Measurements from ENCODE around the gene TK2. TPM values are rescaled to one million over a fixed set of nuclear protein-coding genes. Genes with fewer than 3 reads are reported as not detected.
"Not testable (repeated sequence)": the region's sequence is repeated elsewhere in the genome, so short reads cannot be mapped to it uniquely, and the experiment has no call there.

TK2 gene
- total and polyA plus RNA-seq, 7 experiments from 2014 or later, result 3.5 to 19.8 (median 6.4) TPM

- Histone ChIP-seq H3K27me3 (ENCODE audit: control insufficient read depth in 2 of 2, insufficient read depth in 2 of 2, low read length in 2 of 2) (no peaks in the 10 kb centered on the region), H3K4me3 (ENCODE audit: low read length) (no peak overlapping the region), H3K27ac (ENCODE audit: low read depth, low read length) (no peak overlapping the region), H3K9me3 (ENCODE audit: control insufficient read depth in 2 of 3, low read length in 3 of 3) (no peaks in the 10 kb centered on the region), H3K36me3 (ENCODE audit: control insufficient read depth in 2 of 3, insufficient read depth in 3 of 3, low read length in 3 of 3) (no peaks in the 10 kb centered on the region), H3K4me1 (ENCODE audit: control insufficient read depth in 2 of 2, insufficient read depth in 2 of 2, low read length in 2 of 2) (peaks cover 62 to 68% of the 10 kb centered on the region in 2 donors)
- ATAC-seq, result no peak
- CTCF ChIA-PET, result interaction anchor here (0.5 to 1.1 kb wide), 2 partner anchors 35 to 91 kb away, joined by 3 to 4 read pairs; partner anchors contain the start of gene CKLF
- peaks cover 0 to 4% (median 0%) of the 10 kb centered on the region in 5 donors for H3K27me3 Mint-ChIP-seq
- intact Hi-C loops (cut with micrococcal nuclease), result loop anchor here (1.0 to 2.0 kb wide), 5 partner anchors 32 to 87 kb away; partner anchors contain the start of genes CKLF (in 1 of the 2) and CMTM3 (in 1 of the 2)
- H3K36me3 Mint-ChIP-seq, result peaks cover 0 to 12% (median 0%) of the 10 kb centered on the region in 5 donors
- POLR2A ChIA-PET, result interaction anchor here (0.9 to 1.3 kb wide), 3 partner anchors 9 to 34 kb away, joined by 4 to 7 read pairs (median 4); partner anchors contain the start of gene CKLF
- peak overlapping the region in 8 of 9 donors; percentile 82 to 99 (median 89) for H3K27ac Mint-ChIP-seq
- peak overlapping the region in 8 of 10 donors; percentile 21 to 88 (median 70) for H3K4me3 Mint-ChIP-seq
- H3K9me3 Mint-ChIP-seq, result no peaks in the 10 kb centered on the region
- peaks cover 63 to 84% (median 78%) of the 10 kb centered on the region in 7 donors for H3K4me1 Mint-ChIP-seq
- DNase-seq, result no peak
Observed at GRCh38 chr16:66517586-66518263, 32.2 kb downstream of the TK2 start.

GRCh38 chr16:66516808-66517585 is 32.9 kb downstream of the TK2 start:
- Histone ChIP-seq H3K27me3 (ENCODE audit: control insufficient read depth in 2 of 2, insufficient read depth in 2 of 2, low read length in 2 of 2) (no peaks in the 10 kb centered on the region), H3K4me1 (ENCODE audit: control insufficient read depth in 2 of 2, insufficient read depth in 2 of 2, low read length in 2 of 2) (peaks cover 54 to 61% of the 10 kb centered on the region in 2 donors), H3K9me3 (ENCODE audit: control insufficient read depth in 2 of 3, low read length in 3 of 3) (no peaks in the 10 kb centered on the region), H3K36me3 (ENCODE audit: control insufficient read depth in 2 of 3, insufficient read depth in 3 of 3, low read length in 3 of 3) (no peaks in the 10 kb centered on the region), H3K4me3 (ENCODE audit: low read length) (peak overlapping the region; percentile 22), H3K27ac (ENCODE audit: low read depth, low read length) (peak overlapping the region; percentile 58)
- Mint-ChIP-seq H3K4me3 (peak overlapping the region; percentile 23 to 88 (median 72)), H3K9me3 (no peaks in the 10 kb centered on the region), H3K27ac (peak overlapping the region; percentile 67 to 99 (median 89)), H3K36me3 (peaks cover 0 to 12% (median 0%) of the 10 kb centered on the region in 5 donors), H3K27me3 (no peaks in the 10 kb centered on the region), H3K4me1 (peaks cover 60 to 79% (median 71%) of the 10 kb centered on the region in 7 donors)
- DNase-seq, result peak in 6 of 9 donors; percentile 36 to 80 (median 44)
- ATAC-seq, result peak; percentile 92
- POLR2A ChIA-PET, result interaction anchor here (0.9 to 1.3 kb wide), 3 partner anchors 10 to 35 kb away, joined by 4 to 7 read pairs (median 4); partner anchors contain the start of gene CKLF
- intact Hi-C loops (cut with micrococcal nuclease), result loop anchor here (1.0 to 2.0 kb wide), 7 partner anchors 7 to 109 kb away; partner anchors contain the start of genes CKLF (in 1 of the 2) and CMTM3 (in 1 of the 2)
- CTCF ChIA-PET, result interaction anchor here (0.5 to 1.1 kb wide), 2 partner anchors 35 to 91 kb away, joined by 3 to 4 read pairs; partner anchors contain the start of gene CKLF

DNA sequence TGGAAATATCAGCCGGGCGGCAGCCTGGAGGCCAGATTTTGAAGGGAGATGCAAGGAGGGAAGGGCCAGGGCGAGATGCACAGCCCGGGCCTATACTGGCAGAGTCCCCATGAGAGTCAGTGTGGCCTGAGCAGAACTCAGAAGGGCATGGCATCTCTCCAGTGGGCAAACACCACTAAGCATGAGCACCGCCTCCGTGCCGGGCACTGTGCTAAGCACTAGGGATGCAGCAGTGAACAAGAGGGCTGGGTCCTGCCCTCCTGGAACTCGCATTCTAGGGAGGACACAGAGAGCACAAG is 33.5 kb downstream of the TK2 start:
- Mint-ChIP-seq H3K27me3 (no peaks in the 10 kb centered on the region), H3K9me3 (no peaks in the 10 kb centered on the region), H3K4me3 (peak overlapping the region; percentile 23 to 88 (median 72)), H3K27ac (peak overlapping the region; percentile 67 to 99 (median 89)), H3K4me1 (peaks cover 60 to 79% (median 70%) of the 10 kb centered on the region in 7 donors), H3K36me3 (peaks cover 0 to 14% (median 0%) of the 10 kb centered on the region in 5 donors)
- POLR2A ChIA-PET, result interaction anchor here (1.0 kb wide), 1 partner anchor 36 kb away, joined by 4 read pairs; the partner anchor contains the start of gene CKLF
- Histone ChIP-seq H3K9me3 (ENCODE audit: control insufficient read depth in 2 of 3, low read length in 3 of 3) (no peaks in the 10 kb centered on the region), H3K36me3 (ENCODE audit: control insufficient read depth in 2 of 3, insufficient read depth in 3 of 3, low read length in 3 of 3) (no peaks in the 10 kb centered on the region), H3K27ac (ENCODE audit: low read depth, low read length) (peak overlapping the region; percentile 52), H3K4me1 (ENCODE audit: control insufficient read depth in 2 of 2, insufficient read depth in 2 of 2, low read length in 2 of 2) (peaks cover 49 to 55% of the 10 kb centered on the region in 2 donors), H3K27me3 (ENCODE audit: control insufficient read depth in 2 of 2, insufficient read depth in 2 of 2, low read length in 2 of 2) (no peaks in the 10 kb centered on the region), H3K4me3 (ENCODE audit: low read length) (peak overlapping the region; percentile 22)
- CTCF ChIA-PET, result no interaction called here
- intact Hi-C loops (cut with micrococcal nuclease), result loop anchor here in 1 of 2 donors (1.0 to 2.0 kb wide), 4 partner anchors 8 to 108 kb away; partner anchors contain the start of gene CMTM3
- no peak for DNase-seq
- ATAC-seq, result peak; percentile 6

DNA sequence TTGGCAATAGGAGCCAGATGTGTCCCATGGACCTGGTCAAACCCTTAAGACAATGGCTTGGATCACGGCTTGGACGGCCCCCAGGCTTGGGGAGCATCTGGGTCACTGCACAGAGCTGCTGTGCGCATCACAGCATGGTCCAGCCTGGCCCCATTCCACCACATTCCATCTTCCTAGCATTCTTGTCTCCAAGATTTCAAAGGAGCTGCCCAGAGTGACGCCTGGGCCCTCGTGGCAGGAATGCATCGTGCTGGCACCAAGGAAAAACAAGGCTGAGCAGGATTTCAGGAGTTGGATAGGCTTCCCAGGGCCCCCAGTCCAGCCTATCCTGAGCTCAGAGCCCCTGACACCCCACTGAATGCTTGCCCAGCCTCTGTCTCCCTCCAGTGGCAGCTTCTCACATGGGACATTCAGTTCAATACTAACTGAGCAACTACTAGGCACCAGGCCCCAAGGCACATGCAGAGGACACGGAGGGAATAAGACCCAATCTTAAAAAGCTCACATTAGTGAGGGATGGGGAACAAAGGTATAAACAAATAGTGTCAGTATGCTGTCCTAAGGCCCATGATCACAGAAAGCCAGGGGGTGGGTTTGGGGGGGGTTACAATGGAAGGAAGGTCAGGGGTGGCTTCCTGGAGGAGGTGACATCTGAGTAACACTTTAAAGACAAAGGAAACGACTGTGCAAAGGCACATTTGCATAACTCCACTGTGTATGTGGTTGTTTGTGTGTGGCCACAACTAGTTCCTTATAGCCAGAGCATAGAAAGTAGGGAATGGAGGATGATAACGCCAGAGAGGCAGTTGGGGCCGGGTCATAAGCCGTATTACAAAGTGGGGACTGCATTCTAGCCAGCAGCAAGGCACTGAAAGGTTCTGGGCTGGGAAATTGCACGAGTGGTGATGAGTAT is 34.1 kb downstream of the TK2 start:
- Mint-ChIP-seq H3K27me3 (no peaks in the 10 kb centered on the region), H3K9me3 (no peaks in the 10 kb centered on the region), H3K36me3 (peaks cover 0 to 14% (median 0%) of the 10 kb centered on the region in 5 donors), H3K4me3 (peak overlapping the region; percentile 23 to 88 (median 72)), H3K27ac (peak overlapping the region; percentile 67 to 99 (median 89)), H3K4me1 (peaks cover 54 to 73% (median 64%) of the 10 kb centered on the region in 7 donors)
- intact Hi-C loops (cut with micrococcal nuclease), result loop anchor here in 1 of 2 donors (1.0 to 2.0 kb wide), 4 partner anchors 8 to 108 kb away; partner anchors contain the start of gene CMTM3
- ChIA-PET CTCF (interaction anchor here (0.7 kb wide), 1 partner anchor 36 kb away, joined by 3 read pairs; no protein-coding TSS in a partner anchor), POLR2A (interaction anchor here (0.9 to 1.0 kb wide), 2 partner anchors 32 to 37 kb away, joined by 3 to 4 read pairs; partner anchors contain the start of gene CKLF)
- ATAC-seq (no peak), DNase-seq (no peak)
- Histone ChIP-seq H3K27ac (ENCODE audit: low read depth, low read length) (peak overlapping the region; percentile 52), H3K4me1 (ENCODE audit: control insufficient read depth in 2 of 2, insufficient read depth in 2 of 2, low read length in 2 of 2) (peaks cover 43 to 49% of the 10 kb centered on the region in 2 donors), H3K9me3 (ENCODE audit: control insufficient read depth in 2 of 3, low read length in 3 of 3) (no peaks in the 10 kb centered on the region), H3K27me3 (ENCODE audit: control insufficient read depth in 2 of 2, insufficient read depth in 2 of 2, low read length in 2 of 2) (no peaks in the 10 kb centered on the region), H3K36me3 (ENCODE audit: control insufficient read depth in 2 of 3, insufficient read depth in 3 of 3, low read length in 3 of 3) (no peaks in the 10 kb centered on the region), H3K4me3 (ENCODE audit: low read length) (no peak overlapping the region)

DNA sequence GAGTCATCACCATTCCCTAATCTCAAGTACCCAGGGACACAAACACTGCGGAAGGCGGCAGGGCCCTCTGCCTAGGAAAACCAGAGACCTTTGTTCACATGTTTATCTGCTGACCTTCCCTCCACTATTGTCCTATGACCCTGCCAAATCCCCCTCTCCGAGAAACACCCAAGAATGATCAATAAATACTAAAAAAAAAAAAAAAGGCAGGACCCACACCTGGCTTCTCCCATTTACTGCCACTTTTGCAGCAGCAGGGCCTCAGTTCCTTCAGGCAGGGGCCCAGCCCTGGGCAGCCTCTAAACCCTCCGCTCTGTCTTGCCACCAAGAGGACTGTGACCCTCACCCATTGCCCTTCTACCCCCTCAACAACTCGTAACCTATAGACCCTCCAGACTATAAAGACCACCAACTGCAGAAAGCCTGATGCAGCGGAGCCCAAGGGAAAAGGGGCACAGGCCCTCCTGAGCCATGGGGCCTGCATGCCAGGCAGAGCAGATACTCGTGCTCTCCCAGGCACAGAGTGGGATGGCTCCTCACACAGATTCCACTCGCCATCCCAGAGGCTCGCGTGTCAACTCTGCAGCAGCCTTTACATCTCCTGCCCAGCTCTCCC is 34.8 kb downstream of the TK2 start:
- POLR2A ChIA-PET, result interaction anchor here (0.9 kb wide), 1 partner anchor 33 kb away, joined by 3 read pairs; no protein-coding TSS in a partner anchor
- H3K36me3 ChIP-seq (ENCODE audit: control insufficient read depth in 2 of 3, insufficient read depth in 3 of 3, low read length in 3 of 3); H3K27ac ChIP-seq (ENCODE audit: low read depth, low read length); H3K9me3 Mint-ChIP-seq; intact Hi-C loops (cut with micrococcal nuclease); H3K27me3 Mint-ChIP-seq; ATAC-seq; H3K27me3 ChIP-seq (ENCODE audit: control insufficient read depth in 2 of 2, insufficient read depth in 2 of 2, low read length in 2 of 2); CTCF ChIA-PET; H3K4me3 ChIP-seq (ENCODE audit: low read length); H3K9me3 ChIP-seq (ENCODE audit: control insufficient read depth in 2 of 3, low read length in 3 of 3); DNase-seq: not testable (repeated sequence)
- Mint-ChIP-seq H3K27ac (peak overlapping the region in 6 of 9 donors; percentile 22 to 99 (median 72)), H3K36me3 (peaks cover 0 to 14% (median 0%) of the 10 kb centered on the region in 5 donors), H3K4me1 (peaks cover 47 to 66% (median 56%) of the 10 kb centered on the region in 7 donors), H3K4me3 (peak overlapping the region in 2 of 10 donors; percentile 28 to 42)
- peaks cover 35 to 42% of the 10 kb centered on the region in 2 donors for H3K4me1 ChIP-seq (ENCODE audit: control insufficient read depth in 2 of 2, insufficient read depth in 2 of 2, low read length in 2 of 2)

Data from naive thymus-derived CD4-positive, alpha-beta T cell (primary cell).